CD4-positive, alpha-beta T cell (primary cell): ENCODE measurements around the gene TMEM163. TPM values are rescaled to one million over a fixed set of nuclear protein-coding genes. Genes with fewer than 3 reads are reported as not detected.

Source experiments
- ATAC-seq: fragments of 200-7000 bp; cut with Tn5 transposase; one replicate; pipeline ENCODE4 v1.10.0; 2022; ENCODE audit warnings: mild to moderate bottlenecking; ENCODE audit not compliant: poor library complexity
- CTCF ChIA-PET: fragments of 350-600 bp; sonication (Branson Sonifier 250); formaldehyde crosslinking; loops from one replicate; lab custom pipeline; 2021; ENCODE audit warnings: antibody characterized with exemption, inconsistent platforms; lab: Charles Lee
- POLR2A ChIA-PET: fragments of 350-600 bp; sonication (Branson Sonifier 250); formaldehyde crosslinking; loops from one replicate; lab custom pipeline; 2021; ENCODE audit warnings: antibody characterized with exemption, inconsistent platforms; lab: Charles Lee
- DNase-seq, 14 experiments: peaks; one replicate each; pipeline ENCODE4 v3.0.0-alpha.2; 2013 to 2020; ENCODE audit warnings: mixed read lengths in 2 of 14
- H3K27ac ChIP-seq, 2 donors: one replicate each; pipeline versions ENCODE4 v1.5.1 to v1.7.0; 2013; ENCODE audit warnings: low read length in 2 of 2, low read depth in 1 of 2, mild to moderate bottlenecking in 1 of 2
- H3K27me3 ChIP-seq, 2 experiments: 1 replicate in 1 of 2; 2 replicates in 1 of 2; pipeline versions ENCODE4 v1.6.1 to v1.7.0; 2013; ENCODE audit warnings: low read length in 2 of 2, control low read depth in 1 of 2, mild to moderate bottlenecking in 1 of 2, moderate library complexity in 1 of 2; ENCODE audit not compliant: insufficient read depth in 2 of 2, control insufficient read depth in 1 of 2
- H3K36me3 ChIP-seq: one replicate; pipeline ENCODE4 v1.6.1; 2013; ENCODE audit warnings: low read length, control low read depth; ENCODE audit not compliant: insufficient read depth
- H3K4me1 ChIP-seq: one replicate; pipeline ENCODE4 v1.6.1; 2013; ENCODE audit warnings: low read length, control low read depth; ENCODE audit not compliant: insufficient read depth
- H3K4me3 ChIP-seq: one replicate; pipeline ENCODE4 v1.5.1; 2013; ENCODE audit warnings: mild to moderate bottlenecking, low read length, moderate library complexity
- H3K9me3 ChIP-seq, 2 experiments: 1 replicate in 1 of 2; 2 replicates in 1 of 2; pipeline versions ENCODE4 v1.6.1 to v1.7.0; 2013; ENCODE audit warnings: low read length in 2 of 2, mild to moderate bottlenecking in 2 of 2, control low read depth in 1 of 2, moderate library complexity in 1 of 2; ENCODE audit not compliant: control insufficient read depth in 1 of 2, insufficient read depth in 1 of 2
- H3K27ac Mint-ChIP-seq: one replicate; pipeline ENCODE4 v1.8.0; 2020; ENCODE audit warnings: mixed read lengths
- H3K27me3 Mint-ChIP-seq: one replicate; pipeline ENCODE4 v1.8.0; 2021; ENCODE audit warnings: mixed read lengths
- H3K36me3 Mint-ChIP-seq: one replicate; pipeline ENCODE4 v1.8.0; 2021; ENCODE audit warnings: low read depth, mixed read lengths
- H3K4me1 Mint-ChIP-seq: one replicate; pipeline ENCODE4 v1.8.0; 2021; ENCODE audit warnings: low read depth, mixed read lengths
- H3K4me3 Mint-ChIP-seq: one replicate; pipeline ENCODE4 v1.8.0; 2020; ENCODE audit warnings: mild to moderate bottlenecking, mixed read lengths
- H3K9me3 Mint-ChIP-seq: one replicate; pipeline ENCODE4 v1.8.0; 2020; ENCODE audit warnings: mixed read lengths
- CTCF ChIP-seq: fragments of 200-600 bp; IDR thresholded peaks from one replicate; pipeline ENCODE4 v1.8.0; 2022; ENCODE audit warnings: antibody characterized with exemption, mild to moderate bottlenecking
- intact Hi-C, 2 experiments: fragments of 100-400 bp; cut with DNase I in 1 of 2; cut with micrococcal nuclease in 1 of 2; formaldehyde crosslinking; loops; one replicate each; pipeline versions ENCODE4 v1.15.1 to v1.9.0; 2023 to 2025; cut with DNase I, micrococcal nuclease
- total RNA-seq, 174 experiments: library from RNA in 2 of 174; stranded (reverse) in 2 of 174; gene quantifications; one replicate each; pipeline ENCODE4 v1.2.3 and lab custom pipeline; 2021 to 2026

Gene TMEM163
- total RNA-seq, 2 experiments from 2014 or later: 0.14 to 0.47 TPM

GRCh38 chr2:134458950-134459349 is 259.9 kb downstream of the TMEM163 start:
- Histone ChIP-seq H3K27ac (no peak overlapping the region), H3K4me3 (no peak overlapping the region), H3K4me1 (no peaks in the 10 kb centered on the region), H3K27me3 (no peaks in the 10 kb centered on the region), H3K9me3 (no peaks in the 10 kb centered on the region), H3K36me3 (peaks cover 10% of the 10 kb centered on the region)
- CTCF ChIA-PET: no interaction called here
- H3K4me3 Mint-ChIP-seq: no peak overlapping the region
- H3K9me3 Mint-ChIP-seq: no peaks in the 10 kb centered on the region
- ATAC-seq: no peak
- intact Hi-C loops: loop anchor here in 1 of 2 experiments (10.0 kb wide), 1 partner anchor 236 kb away; no protein-coding TSS in a partner anchor
- peaks cover 3% of the 10 kb centered on the region for H3K36me3 Mint-ChIP-seq
- POLR2A ChIA-PET: no interaction called here
- no peak for TF ChIP-seq CTCF
- no peak for DNase-seq
- H3K27ac Mint-ChIP-seq: no peak overlapping the region
- H3K27me3 Mint-ChIP-seq: no peaks in the 10 kb centered on the region
- H3K4me1 Mint-ChIP-seq: no peaks in the 10 kb centered on the region

GRCh38 chr2:134458473-134458853 is 260.3 kb downstream of the TMEM163 start:
- Histone ChIP-seq H3K36me3 (peaks cover 15% of the 10 kb centered on the region), H3K27me3 (no peaks in the 10 kb centered on the region), H3K9me3 (no peaks in the 10 kb centered on the region), H3K4me1 (no peaks in the 10 kb centered on the region), H3K4me3 (no peak overlapping the region), H3K27ac (no peak overlapping the region)
- DNase-seq (no peak), ATAC-seq (no peak)
- intact Hi-C loops: loop anchor here in 1 of 2 experiments (10.0 kb wide), 1 partner anchor 236 kb away; no protein-coding TSS in a partner anchor
- Mint-ChIP-seq H3K9me3 (no peaks in the 10 kb centered on the region), H3K4me3 (no peak overlapping the region), H3K27ac (no peak overlapping the region), H3K4me1 (no peaks in the 10 kb centered on the region), H3K27me3 (no peaks in the 10 kb centered on the region), H3K36me3 (peaks cover 3% of the 10 kb centered on the region)
- ChIA-PET POLR2A (no interaction called here), CTCF (no interaction called here)
- no peak for TF ChIP-seq CTCF

GRCh38 chr2:134457765-134458472 is 260.9 kb downstream of the TMEM163 start:
- ATAC-seq (no peak), DNase-seq (no peak)
- intact Hi-C loops: loop anchor here in 1 of 2 experiments (10.0 kb wide), 1 partner anchor 237 kb away; no protein-coding TSS in a partner anchor
- Mint-ChIP-seq H3K9me3 (no peaks in the 10 kb centered on the region), H3K4me1 (no peaks in the 10 kb centered on the region), H3K36me3 (peaks cover 3% of the 10 kb centered on the region), H3K27me3 (no peaks in the 10 kb centered on the region), H3K4me3 (no peak overlapping the region), H3K27ac (no peak overlapping the region)
- Histone ChIP-seq H3K36me3 (peaks cover 19% of the 10 kb centered on the region), H3K4me3 (no peak overlapping the region), H3K27me3 (no peaks in the 10 kb centered on the region), H3K4me1 (no peaks in the 10 kb centered on the region), H3K9me3 (no peaks in the 10 kb centered on the region), H3K27ac (no peak overlapping the region)
- ChIA-PET CTCF (no interaction called here), POLR2A (no interaction called here)
- TF ChIP-seq CTCF: no peak
